MCF 10A (cell line): ENCODE measurements around the gene ASF1B. TPM values are rescaled to one million over a fixed set of nuclear protein-coding genes. Genes with fewer than 3 reads are reported as not detected.

ENCODE experiments used
- BruUV-seq: library from RNA; stranded (reverse); fragments of 400-500 nt; replicated peaks from 2 replicates; lab custom pipeline; 2021; lab: Mats Ljungman, UMichigan
- CTCF ChIA-PET: fragments of 300-600 bp; sonication (Branson Sonifier 250); formaldehyde crosslinking; extraction: SDS; loops from one replicate; lab custom pipeline; 2021; ENCODE audit warnings: antibody characterized with exemption, inconsistent platforms; lab: Yijun Ruan, JAX
- POLR2A ChIA-PET: fragments of 300-600, 350-650 bp; sonication (Branson Sonifier 250); formaldehyde crosslinking; extraction: SDS; loops from one replicate; lab custom pipeline; 2020; ENCODE audit warnings: antibody characterized with exemption, inconsistent platforms; lab: Yijun Ruan, JAX
- DNase-seq: peaks from one replicate; pipeline ENCODE4 v3.0.0-alpha.2; 2018; ENCODE audit not compliant: unreplicated experiment
- H3K27ac Mint-ChIP-seq: one replicate; pipeline ENCODE4 v1.8.0; 2022; ENCODE audit warnings: mild to moderate bottlenecking, low read depth, mixed read lengths; ENCODE audit not compliant: unreplicated experiment
- H3K27me3 Mint-ChIP-seq: one replicate; pipeline ENCODE4 v1.8.0; 2022; ENCODE audit warnings: mixed read lengths; ENCODE audit not compliant: insufficient read depth, unreplicated experiment
- H3K36me3 Mint-ChIP-seq: one replicate; pipeline ENCODE4 v1.8.0; 2022; ENCODE audit warnings: mild to moderate bottlenecking, moderate library complexity, mixed read lengths; ENCODE audit not compliant: insufficient read depth, unreplicated experiment
- H3K4me1 Mint-ChIP-seq: one replicate; pipeline ENCODE4 v1.8.0; 2022; ENCODE audit warnings: mixed read lengths; ENCODE audit not compliant: insufficient read depth, unreplicated experiment
- H3K4me3 Mint-ChIP-seq: one replicate; pipeline ENCODE4 v1.8.0; 2022; ENCODE audit warnings: mild to moderate bottlenecking, moderate library complexity, mixed read lengths; ENCODE audit not compliant: unreplicated experiment
- H3K9me3 Mint-ChIP-seq: one replicate; pipeline ENCODE4 v1.8.0; 2022; ENCODE audit warnings: mixed read lengths; ENCODE audit not compliant: unreplicated experiment
- CTCF ChIP-seq: fragments of 200-600 bp; IDR thresholded peaks from one replicate; pipeline ENCODE4 v1.8.0; 2022; ENCODE audit warnings: antibody characterized with exemption, mild to moderate bottlenecking; ENCODE audit not compliant: unreplicated experiment
- intact Hi-C: fragments of 100-400 bp; cut with micrococcal nuclease; formaldehyde crosslinking; loops from 2 replicates; pipeline ENCODE4 v1.14.1; 2022
- total RNA-seq: library from RNA; stranded (reverse); gene quantifications from 2 replicates; pipeline ENCODE4 v1.2.3, GENCODE V29; 2022

The ASF1B gene
- total RNA-seq, 1 experiment from 2014 or later, result 7.0 TPM

- H3K4me1 Mint-ChIP-seq, result peaks cover 30% of the 10 kb centered on the region
- no peak overlapping the region for H3K27ac Mint-ChIP-seq
These were observed 2.3 kb upstream of the ASF1B start for GRCh38 chr19:14138576-14139265.

GRCh38 chr19:14135985-14136508 lies 342 bp downstream of the ASF1B start:
- Mint-ChIP-seq H3K4me1 (peaks cover 30% of the 10 kb centered on the region), H3K4me3 (peak overlapping the region; percentile 82), H3K27ac (peak overlapping the region; percentile 76), H3K36me3 (peaks cover 9% of the 10 kb centered on the region), H3K27me3 (no peaks in the 10 kb centered on the region), H3K9me3 (no peaks in the 10 kb centered on the region)
- BruUV-seq, result no TSS peak
- TF ChIP-seq CTCF, result no peak
- ChIA-PET POLR2A (interaction anchor here (0.6 to 2.8 kb wide), 25 partner anchors 10 to 438 kb away, joined by 3 to 23 read pairs (median 5); partner anchors contain the start of genes ADGRE5, DNAJB1, NDUFB7 and PRKACA), CTCF (interaction anchor here (0.6 to 3.0 kb wide), 40 partner anchors 8 to 923 kb away, joined by 3 to 31 read pairs (median 4); no protein-coding TSS in a partner anchor)
- no peak for DNase-seq
- intact Hi-C loops, result loop anchor here (2.0 to 5.0 kb wide), 2 partner anchors 283 to 341 kb away; partner anchors contain the start of genes DDX39A and PTGER1

More at GRCh38 chr19:14138576-14139265, 2.3 kb upstream of the ASF1B start:
- peak; percentile 23 for DNase-seq
- Mint-ChIP-seq H3K27me3 (no peaks in the 10 kb centered on the region), H3K36me3 (peaks cover 4% of the 10 kb centered on the region), H3K4me3 (peak overlapping the region; percentile 82), H3K9me3 (no peaks in the 10 kb centered on the region)
- BruUV-seq, result no TSS peak
- ChIA-PET CTCF (interaction anchor here (0.7 to 3.0 kb wide), 6 partner anchors 23 to 389 kb away, joined by 3 to 31 read pairs (median 6); no protein-coding TSS in a partner anchor), POLR2A (interaction anchor here (0.7 to 2.8 kb wide), 3 partner anchors 45 to 210 kb away, joined by 3 to 23 read pairs (median 5); no protein-coding TSS in a partner anchor)
- intact Hi-C loops, result loop anchor here (5.0 kb wide), 1 partner anchor 339 kb away; the partner anchor contains the start of gene PTGER1
- TF ChIP-seq CTCF, result no peak

GRCh38 chr19:14135355-14135754 lies 1.0 kb downstream of the ASF1B start:
- no peak for DNase-seq
- TSS peak; percentile 46 for BruUV-seq
- peak overlapping the region; percentile 76 for H3K27ac Mint-ChIP-seq
- peaks cover 30% of the 10 kb centered on the region for H3K4me1 Mint-ChIP-seq
- H3K27me3 Mint-ChIP-seq, result no peaks in the 10 kb centered on the region
- no peak for TF ChIP-seq CTCF
- H3K9me3 Mint-ChIP-seq, result no peaks in the 10 kb centered on the region
- peak overlapping the region; percentile 82 for H3K4me3 Mint-ChIP-seq
- peaks cover 9% of the 10 kb centered on the region for H3K36me3 Mint-ChIP-seq
- POLR2A ChIA-PET, result interaction anchor here (0.6 to 2.7 kb wide), 4 partner anchors 9 to 192 kb away, joined by 3 to 9 read pairs (median 4); no protein-coding TSS in a partner anchor
- intact Hi-C loops, result loop anchor here (5.0 kb wide), 1 partner anchor 342 kb away; the partner anchor contains the start of gene PTGER1
- CTCF ChIA-PET, result interaction anchor here (0.6 to 2.7 kb wide), 14 partner anchors 9 to 421 kb away, joined by 3 to 17 read pairs (median 4); partner anchors contain the start of gene DCAF15
